IPS-11a (cell line): ENCODE results near the gene TPP2.

Source experiments
- H3K4me3 ChIP-seq: one replicate; pipeline ENCODE4 v1.5.1; 2013; ENCODE audit warnings: low read depth, low read length, control low read depth

TPP2 gene

DNA sequence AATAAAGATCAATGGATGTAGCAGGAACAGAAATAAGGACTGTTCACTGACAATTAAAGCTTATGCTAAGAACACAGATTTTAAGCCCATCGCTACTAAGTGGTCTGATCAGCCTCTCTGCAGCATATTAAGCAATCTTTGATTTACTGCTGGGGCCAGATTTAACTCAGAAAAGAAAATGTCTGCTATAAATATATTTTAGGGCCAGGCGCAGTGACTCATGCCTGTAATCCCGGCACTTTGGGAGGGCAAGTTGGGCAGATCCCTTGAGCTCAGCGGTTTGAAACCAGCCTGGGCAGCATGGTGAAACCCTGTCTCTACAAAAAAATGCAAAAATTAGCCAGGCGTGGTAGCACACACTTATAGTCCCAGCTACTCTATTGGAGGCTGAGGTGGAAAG lies 55.1 kb downstream of the TPP2 start:
- no peak overlapping the region for H3K4me3 ChIP-seq

DNA sequence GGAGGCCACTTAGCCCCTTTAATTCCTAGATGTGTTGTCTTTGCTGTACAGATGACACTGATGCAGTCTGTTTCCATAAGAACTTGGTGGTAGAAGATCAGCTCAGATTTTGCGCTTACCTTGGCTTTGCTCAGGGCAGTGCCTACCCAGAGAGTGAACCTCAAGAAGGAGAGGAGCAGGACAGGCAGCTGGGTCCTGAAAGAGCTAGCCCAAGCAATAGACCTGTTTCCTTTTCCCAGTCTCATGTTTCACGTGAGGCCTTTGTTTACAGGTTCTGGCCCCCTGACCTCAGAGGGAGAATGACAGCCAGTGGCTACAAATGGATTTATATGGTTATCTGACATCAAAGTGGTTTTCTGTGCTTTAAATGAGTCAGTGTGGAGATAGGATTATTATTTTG lies 58.0 kb downstream of the TPP2 start:
- H3K4me3 ChIP-seq = no peak overlapping the region

DNA sequence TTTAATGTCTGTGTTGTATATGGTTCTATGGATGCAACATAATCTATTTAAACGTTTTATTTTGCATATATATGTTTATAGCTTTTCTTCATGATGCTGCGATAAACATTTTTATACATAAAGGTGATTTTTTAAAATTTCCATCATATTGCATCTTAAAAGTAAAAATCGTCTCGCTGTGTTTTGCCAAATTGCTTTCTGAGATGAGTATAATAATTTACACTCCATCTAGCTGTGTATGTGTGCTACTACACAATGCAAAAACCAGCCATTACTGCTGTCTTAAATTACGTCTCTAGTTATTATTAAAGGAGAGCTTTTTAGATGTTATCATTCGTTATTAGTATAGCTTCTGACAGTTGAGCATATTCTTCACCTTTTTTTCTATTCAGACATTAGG lies 60.8 kb downstream of the TPP2 start:
- H3K4me3 ChIP-seq = no peak overlapping the region

DNA sequence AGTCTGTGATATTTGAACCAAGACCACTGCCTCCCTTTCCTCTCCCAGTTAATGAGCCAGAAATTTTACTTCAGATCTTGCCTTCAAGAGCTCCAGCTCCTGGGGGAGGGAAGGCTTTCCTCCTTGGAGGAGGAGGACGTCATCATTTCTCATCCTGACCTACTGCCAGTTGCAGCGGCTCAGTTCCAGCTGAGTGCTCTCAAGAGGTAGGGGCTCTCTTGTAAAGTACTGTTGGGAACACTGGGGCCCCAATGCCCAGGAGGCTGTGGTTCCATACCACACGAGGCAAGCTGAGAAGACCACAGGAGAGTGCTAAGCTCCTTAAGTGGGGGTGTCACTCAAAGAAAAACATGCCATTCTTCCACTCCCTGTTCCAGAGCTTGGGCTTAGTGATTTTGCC lies 61.9 kb downstream of the TPP2 start:
- H3K4me3 ChIP-seq = no peak overlapping the region

DNA sequence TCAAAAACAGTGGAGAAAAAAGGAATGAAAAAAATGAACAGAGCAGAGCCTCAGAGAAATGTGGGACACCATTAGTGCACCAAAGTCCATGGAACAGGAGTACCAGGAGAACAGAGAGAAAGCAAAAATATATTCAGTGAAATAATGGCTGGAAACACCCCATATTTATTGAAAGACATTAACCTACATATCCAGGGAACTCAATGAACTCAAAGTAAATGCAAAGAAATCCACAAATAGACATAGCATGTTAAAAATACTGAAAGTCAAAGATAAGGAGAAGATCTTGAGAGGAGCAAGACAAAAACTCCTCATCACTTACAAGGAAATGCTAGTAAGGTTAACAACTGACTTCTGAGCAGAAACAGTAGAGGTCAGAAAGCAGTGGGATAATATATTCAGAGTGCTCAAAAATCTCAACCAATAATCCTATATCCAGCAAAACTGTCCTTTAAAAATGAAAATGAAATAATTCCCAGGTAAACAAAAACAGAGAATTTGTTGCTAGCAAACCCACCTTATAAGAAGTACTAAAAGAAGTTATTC lies 62.5 kb downstream of the TPP2 start:
- no peak overlapping the region for H3K4me3 ChIP-seq

- no peak overlapping the region for H3K4me3 ChIP-seq
These were observed 70.2 kb downstream of the TPP2 start for GRCh38 chr13:102667023-102667422.

GRCh38 chr13:102667911-102668310 lies 71.1 kb downstream of the TPP2 start:
- H3K4me3 ChIP-seq = no peak overlapping the region

DNA sequence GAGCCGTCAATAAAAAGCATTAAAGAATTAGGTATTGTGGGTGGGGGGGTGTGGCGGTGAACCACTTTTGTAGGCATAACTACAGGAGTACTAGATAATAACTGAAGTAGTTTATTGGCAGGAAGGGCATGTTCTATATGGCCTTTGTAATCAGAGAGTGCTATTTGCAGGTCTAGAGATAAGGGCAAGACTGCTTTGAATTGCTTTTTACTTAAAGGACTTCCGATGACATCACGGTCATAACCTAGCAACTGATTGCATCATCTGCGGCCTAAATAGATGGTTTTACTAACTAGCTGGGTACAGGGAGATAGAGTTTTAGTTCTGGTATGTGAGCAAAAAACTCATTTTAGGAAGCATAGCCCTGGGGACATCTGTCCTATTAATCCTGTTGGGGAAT lies 73.3 kb downstream of the TPP2 start:
- H3K4me3 ChIP-seq = no peak overlapping the region

- no peak overlapping the region for H3K4me3 ChIP-seq
These were observed 78.3 kb downstream of the TPP2 start for GRCh38 chr13:102675115-102675514.

DNA sequence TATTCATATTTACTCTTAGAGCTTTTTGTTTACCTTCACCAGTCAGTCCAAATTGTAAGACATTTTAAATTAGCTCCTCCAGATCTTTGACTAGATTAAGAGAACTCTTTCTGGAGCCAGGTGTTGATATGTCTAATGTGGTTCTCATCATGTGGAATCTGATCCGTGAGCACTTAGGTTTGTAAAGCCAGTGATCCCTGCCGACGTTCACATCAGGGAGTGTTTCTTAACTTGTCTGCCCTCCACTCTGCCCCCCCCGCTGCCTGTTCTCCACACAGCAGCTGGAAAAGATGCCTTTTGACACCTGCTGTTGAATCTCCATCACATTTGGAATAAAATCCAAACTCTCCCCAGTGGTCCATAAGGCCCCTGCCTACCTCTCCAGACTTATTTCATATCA lies 80.3 kb downstream of the TPP2 start:
- no peak overlapping the region for H3K4me3 ChIP-seq

GRCh38 chr13:102678339-102679107 lies 81.7 kb downstream of the TPP2 start:
- no peak overlapping the region for H3K4me3 ChIP-seq

- H3K4me3 ChIP-seq = no peak overlapping the region
These were observed 82.8 kb downstream of the TPP2 start for GRCh38 chr13:102679449-102680132.

- no peak overlapping the region for H3K4me3 ChIP-seq
These were observed 83.4 kb downstream of the TPP2 start for GRCh38 chr13:102680133-102680717.

DNA sequence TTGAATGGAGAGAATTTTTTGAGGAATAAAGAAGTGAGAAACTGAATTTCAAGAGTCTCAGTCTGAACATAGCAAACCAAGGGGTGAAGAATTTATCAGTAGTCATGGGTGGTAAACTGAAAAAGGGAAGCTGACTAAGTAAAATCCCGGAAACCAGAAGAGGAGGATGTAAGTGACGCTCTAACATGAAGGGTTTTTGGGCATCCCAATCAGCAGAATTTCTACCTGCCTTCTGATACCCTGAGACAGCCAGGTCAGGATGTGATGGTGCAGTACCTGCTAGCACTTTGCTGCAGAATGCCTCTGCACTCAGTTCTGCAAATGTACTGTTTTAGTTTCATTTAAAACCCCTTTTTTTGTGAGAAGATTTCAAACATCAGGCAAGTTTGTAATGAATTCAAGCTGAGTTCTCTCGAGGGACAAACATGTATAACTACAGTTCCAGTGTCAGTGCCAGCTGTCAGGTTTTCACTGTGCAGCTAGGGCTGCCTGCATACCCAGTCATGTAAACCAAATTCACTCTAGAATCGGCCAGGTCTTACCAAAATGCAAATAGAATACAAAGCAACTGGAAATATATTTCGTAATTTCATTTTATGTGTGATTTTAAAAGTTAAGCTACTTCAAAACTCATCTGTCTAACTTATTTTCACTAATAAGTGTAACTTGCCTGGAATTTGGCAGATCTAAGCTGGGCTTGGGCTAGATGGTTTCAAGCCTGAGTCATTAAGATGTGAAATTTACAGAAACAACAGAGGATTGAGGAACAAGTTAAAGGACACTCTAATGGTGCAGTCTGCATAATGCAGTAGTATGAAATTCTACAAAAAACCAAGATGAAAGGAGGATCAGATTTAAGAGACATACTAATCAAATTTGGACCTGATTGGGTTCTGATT lies 84.3 kb downstream of the TPP2 start:
- no peak overlapping the region for H3K4me3 ChIP-seq

GRCh38 chr13:102682211-102682610 lies 85.4 kb downstream of the TPP2 start:
- H3K4me3 ChIP-seq = no peak overlapping the region

- H3K4me3 ChIP-seq = no peak overlapping the region
These were observed 85.9 kb downstream of the TPP2 start for GRCh38 chr13:102682727-102683126.

- no peak overlapping the region for H3K4me3 ChIP-seq
These were observed 86.9 kb downstream of the TPP2 start for GRCh38 chr13:102683637-102684036.

DNA sequence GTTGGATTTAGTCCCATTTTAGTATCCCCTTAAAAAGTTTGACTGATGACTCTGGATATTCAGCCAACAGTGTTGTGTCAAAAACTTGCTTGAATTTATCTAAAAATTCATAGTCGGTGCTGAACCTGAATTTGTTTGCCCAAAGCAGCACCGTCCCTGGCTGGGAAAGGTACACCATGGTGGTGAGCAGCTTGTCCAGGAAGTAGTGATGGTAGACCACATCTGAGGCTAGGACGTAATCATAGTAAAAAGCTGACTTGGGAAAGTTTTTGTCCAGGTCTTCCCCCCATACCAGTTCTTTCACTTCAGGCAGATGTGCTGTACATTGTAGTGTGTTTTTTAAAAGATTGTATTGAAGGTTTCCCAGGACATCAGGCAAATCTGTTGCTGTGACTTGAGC lies 89.2 kb downstream of the TPP2 start:
- H3K4me3 ChIP-seq = no peak overlapping the region

DNA sequence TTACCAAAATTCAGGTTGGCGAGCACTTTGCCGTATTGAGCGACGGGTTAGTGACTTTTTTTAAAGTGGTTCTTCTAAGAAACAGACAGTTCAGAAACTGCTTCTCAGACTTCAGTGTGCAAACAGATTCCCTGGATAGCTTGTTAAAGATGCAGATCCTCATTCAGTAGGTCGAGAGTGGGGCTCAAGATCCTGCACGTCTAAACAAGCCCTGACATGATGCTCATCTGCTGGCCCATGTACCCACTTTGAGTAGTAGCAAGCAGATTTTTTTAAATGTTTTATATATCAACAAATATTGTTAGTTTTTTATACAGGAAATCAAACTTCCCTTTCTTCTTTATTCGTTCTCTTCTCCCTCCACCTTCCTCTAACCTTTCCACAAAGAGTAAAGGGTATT lies 90.7 kb downstream of the TPP2 start:
- no peak overlapping the region for H3K4me3 ChIP-seq

- H3K4me3 ChIP-seq = no peak overlapping the region
These were observed 91.7 kb downstream of the TPP2 start for GRCh38 chr13:102688306-102688973.
